Measurements from ENCODE around the gene LRRC42. TPM values are rescaled to one million over a fixed set of nuclear protein-coding genes. Genes with fewer than 3 reads are reported as not detected.

The LRRC42 gene
- 50.1 and 52.9 TPM in 2 replicates for total RNA-seq (ENCODE audit: low replicate concordance)
- long read RNA-seq, transcript LRRC42-203 (9 exons, 2,037 nt): minor isoform, 44 of 159 reads
- long read RNA-seq, transcript LRRC42-201 (8 exons, 1,727 nt): major isoform, 64 of 159 reads
- long read RNA-seq, partial matches to known transcripts: 19 of 159 reads
- long read RNA-seq, other reads (novel, unspliced or antisense): 32 of 159 reads

GRCh38 chr1:53946252-53947171, at the start of gene LRRC42:
TSS of gene LRRC42 (plus strand) at chr1:53946350. CDS start at chr1:53952000, 5,650 bp downstream.
- H3K4me3 Mint-ChIP-seq: peak within 1 kb of the TSS; percentile 95
- H3K36me3 Mint-ChIP-seq: peaks cover 6% of the 10 kb centered on the region
- no peak for TF ChIP-seq CTCF (conservative IDR thresholded peaks at IDR 0.05)
- peaks cover 51% of the 10 kb centered on the region for H3K4me1 Mint-ChIP-seq (ENCODE audit: unreplicated experiment)
- DNase-seq (ENCODE audit: extremely low spot score, unreplicated experiment): no peak
- peak within 1 kb of the TSS; percentile 94 for H3K27ac Mint-ChIP-seq
- no peaks in the 10 kb centered on the region for H3K27me3 Mint-ChIP-seq
- no peaks in the 10 kb centered on the region for H3K9me3 Mint-ChIP-seq

- no peaks in the 10 kb centered on the region for H3K9me3 Mint-ChIP-seq
- no peak for TF ChIP-seq CTCF (conservative IDR thresholded peaks at IDR 0.05)
- peaks cover 23% of the 10 kb centered on the region for H3K4me1 Mint-ChIP-seq (ENCODE audit: unreplicated experiment)
- no peaks in the 10 kb centered on the region for H3K36me3 Mint-ChIP-seq
- H3K4me3 Mint-ChIP-seq: no peak overlapping the region
- no peak for DNase-seq (ENCODE audit: extremely low spot score, unreplicated experiment)
- no peak overlapping the region for H3K27ac Mint-ChIP-seq
- H3K27me3 Mint-ChIP-seq: no peaks in the 10 kb centered on the region
Observed at GRCh38 chr1:53896635-53897229, 49.4 kb upstream of the LRRC42 start.

GRCh38 chr1:53899206-53899628, 46.9 kb upstream of the LRRC42 start:
- no peaks in the 10 kb centered on the region for H3K27me3 Mint-ChIP-seq
- H3K4me3 Mint-ChIP-seq: no peak overlapping the region
- H3K4me1 Mint-ChIP-seq (ENCODE audit: unreplicated experiment): peaks cover 23% of the 10 kb centered on the region
- H3K9me3 Mint-ChIP-seq: no peaks in the 10 kb centered on the region
- H3K36me3 Mint-ChIP-seq: no peaks in the 10 kb centered on the region
- no peak for TF ChIP-seq CTCF (conservative IDR thresholded peaks at IDR 0.05)
- H3K27ac Mint-ChIP-seq: no peak overlapping the region
- DNase-seq (ENCODE audit: extremely low spot score, unreplicated experiment): no peak

- no peak for DNase-seq (ENCODE audit: extremely low spot score, unreplicated experiment)
- no peak for TF ChIP-seq CTCF (conservative IDR thresholded peaks at IDR 0.05)
- Mint-ChIP-seq H3K27ac (no peak overlapping the region), H3K36me3 (no peaks in the 10 kb centered on the region), H3K4me3 (no peak overlapping the region), H3K27me3 (no peaks in the 10 kb centered on the region), H3K9me3 (no peaks in the 10 kb centered on the region), H3K4me1 (ENCODE audit: unreplicated experiment) (peaks cover 23% of the 10 kb centered on the region)
Observed at GRCh38 chr1:53899708-53900107, 46.4 kb upstream of the LRRC42 start.

- H3K27me3 Mint-ChIP-seq: no peaks in the 10 kb centered on the region
- no peak for TF ChIP-seq CTCF (conservative IDR thresholded peaks at IDR 0.05)
- DNase-seq (ENCODE audit: extremely low spot score, unreplicated experiment): no peak
- no peak overlapping the region for H3K4me3 Mint-ChIP-seq
- no peaks in the 10 kb centered on the region for H3K9me3 Mint-ChIP-seq
- no peaks in the 10 kb centered on the region for H3K36me3 Mint-ChIP-seq
- no peak overlapping the region for H3K27ac Mint-ChIP-seq
- H3K4me1 Mint-ChIP-seq (ENCODE audit: unreplicated experiment): peaks cover 12% of the 10 kb centered on the region
Observed at GRCh38 chr1:53902235-53903138, 43.7 kb upstream of the LRRC42 start.
